Putamen (tissue), 1 donor: ENCODE results near the gene KCNJ12.
"Not testable (repeated sequence)": the region's sequence is repeated elsewhere in the genome, so short reads cannot be mapped to it uniquely, and the experiment has no call there.

ENCODE experiments used
- DNase-seq: peaks from one replicate; pipeline ENCODE4 v3.0.0-alpha.2; 2016; ENCODE audit warnings: low spot score

KCNJ12 gene

DNA sequence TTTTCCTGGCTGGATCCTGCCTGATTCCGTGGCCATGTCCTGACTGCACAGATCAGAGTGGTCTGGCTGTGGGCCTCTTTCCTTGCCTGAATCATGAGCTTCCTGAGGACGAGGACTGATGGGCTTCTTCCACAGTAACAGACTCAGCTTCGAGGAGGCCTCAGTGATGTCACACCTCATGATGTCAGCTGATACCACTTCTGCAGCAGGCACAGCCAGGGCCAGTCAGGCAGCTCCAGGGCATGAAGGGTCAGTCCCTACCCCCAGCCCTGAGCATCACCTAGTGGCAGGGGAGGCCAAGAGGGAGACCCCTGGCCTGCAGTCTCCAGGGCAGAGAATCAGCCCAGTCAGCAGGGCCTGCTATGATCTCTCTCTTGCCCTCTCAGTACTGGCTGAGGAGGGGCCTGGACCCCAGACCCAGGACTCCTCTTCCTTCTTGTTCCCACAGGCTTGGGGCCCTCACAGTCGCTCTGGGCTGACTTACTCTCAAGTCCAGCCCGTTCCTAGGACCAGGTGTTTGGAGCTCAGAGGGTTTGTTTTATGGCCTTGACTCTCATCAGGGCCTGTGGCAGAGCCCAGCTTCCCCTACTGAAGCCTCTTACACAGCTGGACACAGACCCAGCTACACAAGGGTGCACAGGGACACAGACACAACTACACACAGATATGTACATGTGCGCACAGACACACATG is 26.7 kb upstream of the KCNJ12 start:
- DNase-seq = not testable (repeated sequence)

DNA sequence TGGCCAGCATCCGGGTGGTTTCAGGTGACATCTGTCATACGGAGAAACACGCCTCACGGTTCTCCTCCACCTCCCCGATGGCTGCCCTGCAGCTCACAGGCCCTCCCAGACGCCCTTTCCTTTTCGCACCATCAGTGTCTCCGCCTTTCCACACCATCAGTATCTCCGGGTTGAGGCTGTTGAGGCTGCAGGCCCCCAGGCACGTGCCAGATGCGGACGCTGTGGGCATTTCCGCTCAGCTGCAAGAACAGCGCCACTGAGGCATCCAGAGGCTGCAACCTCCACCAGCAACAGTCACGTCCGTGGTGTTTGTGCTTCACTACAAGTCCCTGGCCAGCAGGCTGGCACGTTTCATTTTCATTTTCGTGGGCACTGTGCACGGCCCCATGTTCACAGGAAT is 25.7 kb upstream of the KCNJ12 start:
- not testable (repeated sequence) for DNase-seq

DNA sequence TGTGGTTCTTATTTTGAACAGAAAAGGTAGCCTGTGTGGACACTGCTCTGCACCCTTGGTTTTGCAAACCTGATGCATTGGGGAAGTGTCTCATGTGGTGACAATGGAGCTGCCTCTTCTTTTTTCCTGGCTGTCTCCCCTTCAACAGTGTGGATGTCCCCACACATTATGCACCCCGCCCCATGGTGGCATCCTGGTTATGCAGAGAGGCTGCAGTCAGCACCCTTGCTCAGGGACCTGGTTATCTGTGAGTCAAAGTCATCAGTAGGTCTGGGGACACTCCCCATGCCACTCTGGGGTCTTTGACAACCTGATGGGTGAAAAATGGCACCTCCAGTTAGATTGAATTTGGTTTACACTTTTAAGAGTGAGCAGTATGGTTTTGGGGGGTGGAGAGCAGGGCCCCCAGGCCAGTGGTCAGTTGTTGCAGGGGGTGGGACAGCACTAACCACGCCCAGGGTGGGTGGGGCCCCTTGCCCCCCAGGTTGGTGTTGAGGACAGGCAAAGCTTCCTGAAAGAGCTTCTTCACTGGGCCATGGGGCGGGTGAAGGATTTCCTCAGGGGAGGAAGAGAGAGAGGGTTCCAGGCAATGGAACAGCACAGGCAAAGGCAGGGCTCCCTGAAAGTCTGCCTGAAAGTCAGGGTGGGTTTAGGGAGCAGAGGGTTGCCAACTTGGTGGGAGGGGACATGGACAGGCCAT is 24.6 kb upstream of the KCNJ12 start:
- DNase-seq = no peak

DNA sequence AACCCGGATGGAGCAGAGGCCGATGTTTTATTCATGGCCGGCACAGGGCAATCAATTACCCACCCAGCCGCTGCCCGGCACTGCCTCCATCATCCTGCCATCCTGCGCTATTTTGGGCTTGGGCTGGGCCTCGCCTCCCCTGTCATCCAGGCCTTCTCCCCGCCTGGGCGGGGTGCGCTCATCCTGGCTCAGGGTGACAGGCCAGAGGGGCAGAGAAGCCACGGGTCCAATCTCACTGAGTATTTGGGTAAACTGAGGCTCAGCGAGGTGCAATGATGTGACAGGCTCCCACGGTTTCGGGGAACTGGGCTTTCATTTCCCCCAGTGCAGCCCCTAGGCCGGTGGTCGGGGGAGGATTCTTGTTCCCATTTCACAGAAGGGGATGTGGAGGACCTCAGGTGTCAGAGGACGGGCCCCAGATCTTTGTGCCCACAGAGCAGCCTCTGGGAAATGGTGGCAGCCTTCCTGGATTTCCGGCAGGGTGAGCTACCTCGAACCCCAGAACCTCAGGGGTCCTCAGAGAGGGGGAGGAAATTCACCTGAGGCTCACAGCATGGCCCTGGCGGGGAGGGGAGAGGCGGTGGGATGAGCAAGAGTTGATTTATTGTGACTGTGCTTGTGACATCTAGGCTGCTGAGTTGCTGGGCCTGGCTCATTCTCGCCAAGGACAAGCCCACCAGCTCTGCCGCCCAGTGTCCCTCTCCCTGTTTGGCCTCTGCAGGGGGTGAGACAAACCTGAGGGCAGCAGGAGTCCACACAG is 23.8 kb upstream of the KCNJ12 start:
- no peak for DNase-seq

DNA sequence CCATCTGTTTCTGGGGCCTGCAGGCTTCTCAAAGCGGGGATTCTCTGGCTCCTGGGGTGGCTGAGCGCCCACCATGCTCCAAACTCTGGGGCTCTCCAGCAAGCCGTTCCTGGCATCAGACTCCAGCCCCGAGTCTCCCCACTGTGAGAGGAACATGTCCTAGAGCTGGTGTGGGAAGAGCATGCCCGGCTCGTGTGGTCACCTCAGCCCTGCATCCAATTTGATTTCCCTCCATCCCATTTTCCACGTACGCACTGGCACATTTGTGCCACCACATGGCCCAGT is 23.2 kb upstream of the KCNJ12 start:
- DNase-seq = no peak

DNA sequence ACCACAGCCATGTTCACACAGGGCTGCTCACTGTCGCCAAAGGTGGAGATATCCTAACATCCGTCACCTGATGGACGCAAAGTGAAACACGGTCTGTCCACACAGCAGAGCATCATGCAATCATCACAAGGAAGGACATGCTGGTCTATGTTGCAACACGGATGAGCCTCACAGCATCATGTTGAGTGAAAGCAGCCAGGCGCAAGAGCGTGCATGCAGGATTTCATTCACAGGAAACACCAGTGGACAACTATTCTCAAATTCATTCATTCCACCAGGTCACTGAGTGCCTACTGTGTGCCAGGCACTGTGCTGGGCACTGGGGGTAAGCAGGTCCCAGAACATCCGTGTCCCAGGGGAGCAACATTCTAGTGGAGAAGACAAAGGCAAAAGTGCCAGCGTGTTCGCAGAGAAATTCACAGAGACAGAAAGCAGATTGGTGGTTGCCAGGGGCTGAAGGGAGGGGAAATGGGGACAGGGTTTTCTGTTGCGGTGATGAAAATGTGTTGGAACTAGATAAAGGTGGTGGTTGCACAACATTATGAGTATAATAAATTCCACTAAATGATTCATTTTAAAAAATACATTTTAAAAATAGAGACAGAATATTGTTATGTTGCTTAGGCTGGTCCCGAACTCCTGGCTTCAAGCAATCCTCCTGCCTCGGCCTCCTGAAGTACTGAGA is 22.7 kb upstream of the KCNJ12 start:
- no peak for DNase-seq

DNA sequence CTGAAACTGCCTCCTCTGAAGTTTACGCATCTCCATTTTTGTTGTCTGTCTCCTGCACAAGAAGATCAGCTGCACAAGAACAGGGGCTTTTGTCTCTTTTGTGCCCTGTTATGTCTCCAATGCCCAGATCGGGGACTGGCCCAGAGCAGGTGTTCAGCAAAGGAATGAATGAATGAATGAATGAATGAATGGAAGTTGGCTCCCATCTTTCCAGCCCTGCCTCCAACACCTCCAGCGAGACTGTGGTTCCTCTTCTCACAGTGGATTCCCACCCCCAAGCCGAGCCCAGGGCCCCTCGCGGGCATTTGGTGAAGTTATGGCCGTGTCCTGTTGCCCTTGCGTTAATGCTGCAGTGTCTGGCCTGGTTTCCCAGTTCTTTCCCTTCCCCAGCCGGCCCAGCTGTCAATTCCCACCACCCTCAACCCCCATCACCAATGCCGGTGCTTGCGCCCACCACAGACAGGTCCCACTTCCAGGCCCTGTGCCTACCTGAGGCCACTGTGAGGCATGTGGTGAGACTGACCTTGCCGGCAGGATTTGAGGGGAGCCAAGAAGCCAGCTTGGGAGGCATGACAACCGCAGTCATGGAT is 21.3 kb upstream of the KCNJ12 start:
- no peak for DNase-seq

DNA sequence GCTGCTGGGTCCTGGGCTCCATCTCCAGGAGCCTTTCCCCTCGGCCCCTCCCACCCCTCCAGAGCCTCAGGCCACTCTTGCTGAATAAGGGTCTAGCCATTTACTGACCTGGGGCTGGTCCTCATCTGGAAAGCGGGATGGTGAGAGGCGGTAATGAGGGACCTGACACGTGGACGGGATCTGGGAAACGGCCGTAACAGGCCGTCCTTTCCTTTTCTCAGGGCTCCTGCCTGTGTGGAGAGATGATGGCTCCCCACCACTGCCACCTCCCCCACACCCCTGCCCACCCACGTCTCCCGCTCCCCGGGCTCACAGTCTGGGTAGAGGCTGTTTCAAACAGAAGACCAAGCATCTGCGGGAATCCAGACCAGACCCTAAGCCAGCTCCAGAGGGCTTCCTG is 20.6 kb upstream of the KCNJ12 start:
- no peak for DNase-seq

DNA sequence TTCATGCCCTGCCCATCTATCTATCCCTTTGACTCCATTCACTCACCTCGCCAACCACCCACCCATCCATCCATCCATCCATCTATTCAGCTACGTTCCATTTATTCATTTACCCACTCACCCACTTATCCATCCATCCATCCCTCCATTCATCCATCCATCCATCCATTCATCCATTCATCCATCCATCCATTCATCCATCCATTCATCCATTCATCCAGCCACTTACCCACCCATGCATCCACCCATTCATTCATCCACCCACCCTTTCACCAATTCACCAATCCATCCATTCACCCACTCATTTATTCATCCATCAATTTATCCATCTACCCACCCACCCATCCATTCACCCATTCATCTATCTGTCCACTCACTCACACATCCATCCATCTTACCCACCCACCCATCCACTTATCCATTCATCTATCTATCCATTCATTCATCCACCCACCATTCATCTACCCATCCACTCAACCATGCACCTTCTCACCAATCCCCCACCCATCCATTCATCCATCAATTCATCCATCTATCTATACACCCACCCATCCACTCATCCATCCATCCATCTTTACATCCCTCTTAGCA is 19.5 kb upstream of the KCNJ12 start:
- DNase-seq = no peak

DNA sequence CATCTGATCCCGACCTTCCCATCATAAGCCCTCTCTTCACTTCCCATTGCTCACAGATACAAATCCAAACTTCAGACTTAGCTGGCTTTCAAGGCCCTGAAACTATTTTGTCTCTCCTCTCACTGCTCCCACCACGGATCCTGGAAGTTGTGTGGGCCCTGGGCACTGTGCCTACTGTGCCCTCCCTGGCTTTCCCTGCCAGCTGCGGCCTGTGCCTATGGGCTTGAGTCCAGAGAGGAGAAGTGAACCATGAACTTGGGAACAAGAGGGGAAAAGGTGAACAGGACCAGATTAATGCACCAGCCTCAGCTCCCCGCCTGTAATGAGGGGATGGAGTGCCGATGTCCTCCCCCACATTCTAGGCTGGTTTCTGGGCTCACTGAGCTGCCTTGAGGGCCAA is 18.9 kb upstream of the KCNJ12 start:
- no peak for DNase-seq

DNA sequence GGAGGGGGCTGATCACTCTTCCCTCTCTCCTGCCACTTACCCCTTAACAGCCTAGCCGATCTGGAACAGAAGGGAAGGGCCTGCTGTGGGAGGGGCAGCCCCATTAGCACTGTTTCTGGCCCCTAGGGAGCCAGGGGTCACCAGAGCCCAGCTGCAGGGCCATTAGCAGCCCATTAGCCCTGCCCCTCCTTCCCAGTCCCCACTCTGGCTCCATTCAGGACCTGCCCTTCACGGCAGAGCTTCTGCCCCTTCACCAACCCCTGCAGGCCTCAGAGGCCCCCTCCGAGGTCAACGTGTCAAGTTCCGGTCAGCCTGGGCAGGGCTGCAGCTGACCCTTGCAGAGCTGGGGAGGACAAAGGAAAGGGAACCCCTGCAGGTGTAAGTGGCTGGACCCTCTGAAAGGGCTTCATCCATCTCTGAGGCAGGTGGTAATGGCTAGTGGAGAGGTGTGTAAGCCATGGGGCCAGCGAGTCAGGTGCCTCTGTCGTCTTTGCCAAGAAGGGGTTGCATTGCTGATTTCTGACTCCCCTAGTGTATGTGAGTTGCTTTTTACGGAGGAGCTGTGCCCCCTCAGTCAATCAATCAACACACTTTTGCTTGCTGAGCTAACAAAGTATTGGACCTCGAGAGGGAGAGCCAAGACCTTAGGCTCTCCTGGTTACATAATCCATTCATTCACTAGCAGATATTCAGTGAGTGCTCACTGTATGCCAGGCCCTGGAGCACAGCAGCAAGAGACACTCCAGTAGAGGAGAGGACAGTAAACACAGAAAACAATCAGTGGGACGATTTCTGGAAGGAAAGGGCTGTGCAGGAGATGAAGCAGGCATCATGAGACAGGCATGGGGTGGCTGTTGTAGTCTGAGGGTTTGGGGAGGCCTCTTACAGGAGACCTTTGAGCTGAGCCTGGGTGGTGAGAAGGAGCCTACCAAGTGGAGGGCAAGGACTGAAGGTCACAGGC is 18.2 kb upstream of the KCNJ12 start:
- no peak for DNase-seq

DNA sequence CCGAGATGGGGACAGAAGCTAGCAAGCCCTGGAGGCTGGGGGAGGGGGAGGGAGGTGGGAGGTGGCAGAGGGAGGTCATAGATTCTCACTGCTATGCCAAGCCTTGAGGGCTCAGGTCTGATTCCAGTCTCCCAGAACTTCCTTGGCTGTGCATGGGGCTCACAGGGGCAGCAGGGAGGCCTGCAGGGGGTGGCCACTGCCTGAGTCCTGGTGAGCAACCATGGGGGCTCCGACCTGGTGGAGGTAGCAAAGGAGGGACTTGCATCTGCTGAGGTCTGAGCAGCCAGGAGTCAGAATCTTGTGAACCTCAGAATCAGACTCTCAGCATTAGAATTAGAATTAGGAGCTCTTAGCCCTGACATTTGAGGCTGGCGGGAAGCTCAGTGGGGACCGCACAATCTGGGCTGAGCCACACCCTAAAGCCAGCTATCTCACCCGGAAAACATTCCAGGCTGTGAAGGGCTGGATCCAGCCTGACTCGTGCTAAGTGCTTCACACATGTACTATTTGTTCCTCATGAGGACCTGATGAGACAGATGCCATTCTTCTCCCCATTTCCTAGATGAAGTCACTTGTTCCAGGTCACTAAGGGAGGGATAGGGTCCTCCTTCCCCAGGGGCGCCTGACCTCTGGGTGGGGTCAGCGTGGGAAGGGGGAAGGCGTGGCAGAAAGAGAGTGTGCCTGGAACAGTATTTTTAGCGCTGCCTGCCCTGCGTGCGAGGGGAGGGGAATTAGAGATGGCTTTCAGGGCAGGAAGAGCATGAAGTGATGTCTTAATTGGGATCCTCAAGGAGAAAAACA is 17.3 kb upstream of the KCNJ12 start:
- DNase-seq = no peak

DNA sequence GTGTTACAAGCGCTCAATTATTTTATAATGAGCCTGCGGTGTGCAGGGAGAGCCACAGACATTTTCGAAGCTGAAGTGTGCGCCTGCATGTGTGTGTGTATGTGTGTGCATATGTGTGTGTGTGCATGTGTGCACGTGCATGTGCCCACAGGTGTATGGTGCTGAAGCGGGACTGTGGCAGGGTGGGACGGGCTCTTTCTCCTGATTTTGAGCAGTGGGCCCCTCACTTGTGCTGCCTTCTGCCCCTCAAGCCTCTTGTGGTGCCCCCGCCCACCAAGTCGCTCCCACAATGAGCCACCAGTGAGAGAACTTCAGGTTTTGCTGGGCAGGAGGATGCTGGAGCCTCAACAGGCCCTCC is 16.7 kb upstream of the KCNJ12 start:
- DNase-seq = no peak

DNA sequence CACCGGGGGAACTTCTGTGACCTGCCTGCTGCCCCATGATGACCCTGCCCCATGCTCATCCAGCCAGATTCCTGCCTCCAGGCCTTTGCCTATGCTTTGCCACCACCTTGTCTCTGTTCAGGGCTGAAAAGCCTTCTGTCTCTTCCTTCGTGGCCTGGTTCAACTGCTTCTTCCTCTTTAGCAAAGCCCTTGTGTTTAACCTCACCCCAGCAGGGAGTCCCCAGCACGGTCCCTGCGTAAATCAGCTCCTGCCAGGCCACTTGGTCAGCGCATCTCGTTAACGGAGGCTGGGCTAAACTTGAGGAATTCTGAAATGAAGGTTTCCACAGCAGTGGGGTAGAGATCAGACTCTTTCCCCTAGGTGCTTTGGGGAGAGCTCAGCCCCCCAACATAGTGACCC is 16.1 kb upstream of the KCNJ12 start:
- no peak for DNase-seq

DNA sequence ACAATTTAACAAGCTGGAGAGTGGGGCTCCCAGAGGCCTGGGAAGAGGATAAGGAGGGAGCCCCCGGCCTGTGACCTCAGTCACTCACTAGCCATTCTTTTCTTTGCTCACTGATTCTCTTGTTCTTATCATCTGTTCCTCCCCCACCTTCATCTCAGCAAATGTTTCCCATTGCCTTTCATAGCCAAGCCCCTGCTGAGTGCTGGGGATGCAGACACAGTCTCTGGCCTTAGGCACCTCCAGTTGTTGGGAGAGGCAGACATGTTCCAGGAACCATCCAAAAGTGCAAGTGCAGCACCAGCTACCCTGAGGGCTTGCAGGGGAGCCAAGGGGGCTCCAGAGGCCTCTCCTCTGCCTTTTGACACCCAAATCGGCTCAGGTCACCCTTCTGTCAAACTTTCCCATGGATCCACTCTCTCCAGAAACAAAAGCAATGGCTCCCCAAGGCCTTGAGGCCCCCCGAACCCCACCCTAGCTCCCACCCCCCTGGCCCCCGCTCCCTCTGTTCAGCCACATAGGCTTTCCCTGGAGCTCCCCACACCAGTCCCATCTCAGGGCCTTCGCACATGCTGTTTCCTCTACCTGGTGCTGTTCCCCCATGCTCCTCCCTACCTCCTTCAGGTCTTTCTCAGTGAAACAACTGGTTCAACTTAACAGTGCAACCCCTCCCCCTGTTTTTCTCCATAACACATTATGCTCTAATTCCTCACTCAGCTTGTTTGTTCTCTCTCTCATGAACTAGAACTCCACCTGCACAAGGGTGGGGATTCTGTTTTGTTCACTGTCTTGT is 14.9 kb upstream of the KCNJ12 start:
- no peak for DNase-seq

DNA sequence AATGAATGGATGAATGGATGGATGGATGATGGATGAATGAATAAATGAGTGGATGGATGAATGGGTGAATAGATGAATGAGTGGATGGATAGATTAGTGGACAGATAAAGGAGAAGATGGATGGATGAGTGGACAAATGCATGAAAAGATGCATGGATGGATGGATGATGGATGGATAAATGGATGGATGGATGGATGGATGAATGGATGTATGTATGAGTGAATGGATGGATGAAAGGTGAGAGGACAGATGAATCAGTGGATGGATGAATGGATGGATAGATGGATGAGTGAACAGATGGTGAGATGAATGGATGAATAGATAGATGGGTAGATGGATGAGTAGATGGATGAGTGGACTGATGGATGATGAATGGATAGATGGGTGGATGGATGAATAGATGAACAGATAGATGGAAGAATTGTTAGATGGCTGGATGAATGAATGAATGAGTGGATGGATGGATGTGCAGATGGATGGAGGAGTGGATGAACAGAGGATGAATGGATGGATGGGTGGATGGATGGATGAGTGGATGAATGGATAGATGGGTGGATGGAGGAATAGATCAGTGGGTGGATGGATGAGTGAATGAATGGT is 13.7 kb upstream of the KCNJ12 start:
- DNase-seq = no peak

DNA sequence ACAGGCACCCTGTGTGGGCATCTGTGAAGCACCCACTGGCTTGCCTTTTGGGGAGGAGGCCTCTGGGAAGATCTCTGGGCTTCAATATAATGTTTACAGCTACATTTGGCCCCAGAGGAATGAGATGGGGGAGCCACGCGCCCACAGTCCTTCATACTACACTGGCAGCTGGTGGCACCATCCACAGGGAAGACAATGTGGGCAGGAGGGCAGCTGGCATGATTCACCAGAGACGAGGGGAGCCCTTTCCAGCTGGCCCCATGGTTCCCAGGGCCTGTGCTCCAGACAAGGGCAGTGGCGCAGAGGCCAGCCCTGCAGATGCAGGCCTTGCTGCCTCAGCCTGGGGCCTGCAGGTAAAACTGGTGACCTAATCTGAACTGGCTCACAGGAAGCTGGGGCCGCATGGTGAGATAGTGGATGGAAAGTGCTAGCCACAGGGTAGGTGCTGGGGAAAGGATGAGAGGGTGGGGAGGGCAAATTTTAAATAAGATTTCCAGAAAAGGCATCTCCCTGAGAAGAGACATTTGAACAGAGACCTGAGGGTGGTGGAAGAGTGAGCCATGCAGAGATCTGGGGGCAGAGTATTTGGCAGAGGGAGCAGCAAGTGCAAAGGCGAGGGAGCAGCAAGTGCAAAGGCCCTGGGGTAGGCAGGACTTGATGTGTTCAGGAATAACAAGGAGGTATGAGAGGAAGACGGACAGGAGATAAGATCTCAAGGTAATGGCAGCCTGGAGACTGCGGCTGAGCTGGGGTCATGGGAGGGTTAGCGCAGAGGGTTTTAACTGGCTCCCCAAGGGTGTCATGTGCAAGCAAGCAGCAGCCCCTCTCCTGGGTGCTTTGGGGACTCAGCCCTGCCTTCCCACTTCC is 12.1 kb upstream of the KCNJ12 start:
- DNase-seq = no peak

DNA sequence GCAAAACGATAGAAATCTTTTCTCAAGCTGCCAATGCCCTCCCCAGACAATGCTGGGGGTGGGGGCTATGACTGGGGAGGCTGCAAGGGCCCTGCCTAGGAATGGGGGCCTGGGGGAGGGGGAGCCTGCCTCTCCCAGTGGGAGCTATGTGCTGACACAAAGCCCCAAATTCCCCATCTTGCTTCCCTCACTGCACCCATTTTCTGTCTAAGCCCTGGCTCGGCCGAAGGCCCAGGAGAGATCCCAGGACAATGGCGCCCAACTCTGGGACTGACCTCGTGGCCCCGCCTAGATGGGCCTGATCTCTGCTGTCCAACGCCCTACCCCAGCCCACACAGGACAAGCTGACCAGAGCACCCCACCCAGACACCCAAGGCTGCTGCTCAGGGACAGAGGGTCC is 11.1 kb upstream of the KCNJ12 start:
- no peak for DNase-seq
